Left lobe of liver (tissue), 2 donors: ENCODE measurements around the gene KLRF2. TPM values are rescaled to one million over a fixed set of nuclear protein-coding genes. Genes with fewer than 3 reads are reported as not detected.

ENCODE experiments used
- ATAC-seq: fragments of 200-7000 bp; cut with Tn5 transposase; one replicate; pipeline ENCODE4 v1.9.1; 2020; ENCODE audit warnings: mild to moderate bottlenecking, moderate library complexity
- DNase-seq: peaks from one replicate; pipeline ENCODE4 v3.0.0-alpha.2; 2020; ENCODE audit warnings: low spot score
- total RNA-seq: library from RNA; stranded (reverse); gene quantifications from one replicate; pipeline ENCODE4 v1.2.1, GENCODE V29; 2021
- donor health status: DM: no; HTN: no; CAD: no; lungs with moderate emphysema.
- donor health status: DM: no; HTN: yes; CAD: no.

The KLRF2 gene
- total RNA-seq, 1 donor from 2014 or later: not detected

DNA sequence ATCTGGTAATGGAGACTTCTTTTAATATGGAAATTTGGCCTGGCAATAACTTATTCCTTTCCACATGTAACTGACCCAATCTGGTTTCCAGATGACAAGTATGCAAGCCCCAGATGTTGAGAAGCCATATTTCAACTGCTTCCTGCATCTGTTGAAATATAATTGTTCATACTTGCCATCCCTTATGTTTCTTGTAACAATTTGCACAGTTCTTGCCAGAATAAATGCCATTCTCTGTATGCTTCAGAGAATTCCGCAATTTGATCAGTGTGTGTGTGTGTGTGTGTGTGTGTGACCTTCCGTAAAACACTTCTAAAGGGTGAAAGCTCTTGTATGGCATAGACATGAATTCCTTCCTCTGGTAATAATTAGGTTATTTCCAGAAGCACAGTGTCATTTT lies 52.7 kb downstream of the KLRF2 start:
- ATAC-seq: no peak
- DNase-seq: no peak

DNA sequence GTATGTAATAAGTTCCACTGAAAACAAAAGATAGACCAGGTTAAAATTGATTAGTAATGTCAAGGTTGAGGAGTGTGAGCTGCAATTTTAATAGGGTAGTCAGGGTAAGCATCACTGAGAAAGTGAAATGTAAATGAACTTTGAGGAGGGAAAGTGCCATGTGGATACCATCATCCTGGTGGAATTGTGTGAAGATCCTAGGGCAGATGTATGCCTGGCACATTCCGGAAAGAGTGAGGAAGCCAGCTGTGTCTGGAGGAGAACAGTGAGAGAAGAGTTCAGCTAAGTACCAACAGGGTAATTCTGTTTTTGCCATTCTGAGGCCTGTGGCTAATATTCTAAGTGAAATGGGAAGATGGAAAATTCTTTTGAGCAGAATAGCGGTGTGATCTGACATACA lies 53.7 kb downstream of the KLRF2 start:
- no peak for ATAC-seq

DNA sequence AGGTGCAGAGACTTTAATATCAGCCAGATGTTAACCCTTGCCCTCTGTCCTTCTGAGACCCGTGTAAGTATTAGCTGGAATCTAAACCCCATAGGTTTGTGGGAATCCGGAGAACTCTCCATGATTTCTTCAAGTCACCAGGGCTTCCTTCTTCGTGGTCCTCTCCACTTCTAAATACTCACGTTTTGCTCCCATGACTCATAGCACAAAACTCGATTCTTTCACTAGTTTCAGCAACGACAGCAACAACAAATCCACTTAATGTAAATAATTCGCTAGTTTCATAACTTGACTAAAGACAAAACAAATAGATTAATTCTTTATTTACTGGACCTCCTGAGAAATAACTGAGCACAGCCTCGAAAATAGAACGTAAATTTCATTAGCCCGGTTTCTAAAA lies 55.3 kb downstream of the KLRF2 start:
- ATAC-seq: no peak
- DNase-seq: no peak

More for the DNA sequence above, 53.7 kb downstream of the KLRF2 start:
- DNase-seq: no peak

DNA sequence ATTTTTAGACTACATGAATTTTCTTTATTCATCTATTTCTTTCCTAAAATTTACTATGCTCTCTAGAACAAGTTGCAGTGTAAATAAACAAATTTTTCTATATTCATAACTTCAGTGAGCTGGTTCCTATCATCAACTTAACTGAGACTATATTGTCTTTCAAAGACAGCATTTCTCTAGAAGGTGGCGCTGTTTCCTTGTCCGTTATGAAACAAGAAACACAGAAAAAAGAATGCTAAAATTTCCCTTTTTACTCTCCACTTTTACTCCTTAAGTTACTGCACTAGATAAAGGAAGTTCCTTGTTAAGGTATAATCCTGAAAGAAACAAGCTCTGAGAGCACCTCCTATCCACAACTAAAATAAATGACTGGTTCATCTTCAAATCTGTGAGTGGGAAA lies 59.1 kb downstream of the KLRF2 start:
- ATAC-seq (no peak), DNase-seq (no peak)

DNA sequence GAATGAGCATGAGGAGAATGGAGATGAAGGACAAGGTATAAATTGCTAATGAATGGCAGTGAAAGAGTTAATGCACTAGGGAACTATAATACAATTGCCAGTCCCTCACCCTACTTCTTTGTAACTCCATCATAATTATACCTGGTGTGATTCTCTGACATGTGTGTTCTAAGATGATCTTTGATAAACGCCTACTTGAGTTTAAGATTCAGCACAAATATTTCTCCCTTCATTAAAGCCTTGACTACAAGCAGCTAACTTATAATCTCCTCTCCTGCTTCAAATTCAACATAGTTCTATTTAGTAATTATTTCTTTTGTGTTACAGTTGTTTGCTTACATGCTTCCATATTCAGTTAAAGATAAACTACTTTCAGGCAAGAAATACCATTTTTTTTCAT lies 60.5 kb downstream of the KLRF2 start:
- ATAC-seq (no peak), DNase-seq (no peak)

DNA sequence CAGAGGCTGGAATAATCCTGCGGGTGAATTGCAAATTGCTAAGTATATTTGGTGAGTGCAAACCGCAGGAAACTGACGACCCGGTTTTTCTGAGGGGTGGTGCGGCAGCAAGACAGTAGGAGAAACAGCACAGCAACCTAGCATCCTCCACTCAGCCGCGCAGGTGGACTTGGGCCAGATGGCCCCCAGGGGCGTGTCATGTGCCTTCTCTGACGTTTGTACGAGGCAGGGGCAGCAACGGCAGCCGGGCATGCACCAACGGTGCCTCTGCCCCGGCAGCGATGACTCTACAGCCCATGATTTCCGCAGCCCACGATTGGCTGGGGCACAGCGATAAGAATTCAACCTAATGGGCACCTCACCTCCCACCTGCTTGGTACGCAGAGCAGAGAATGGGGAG lies 62.0 kb downstream of the KLRF2 start:
- ATAC-seq (no peak), DNase-seq (no peak)

DNA sequence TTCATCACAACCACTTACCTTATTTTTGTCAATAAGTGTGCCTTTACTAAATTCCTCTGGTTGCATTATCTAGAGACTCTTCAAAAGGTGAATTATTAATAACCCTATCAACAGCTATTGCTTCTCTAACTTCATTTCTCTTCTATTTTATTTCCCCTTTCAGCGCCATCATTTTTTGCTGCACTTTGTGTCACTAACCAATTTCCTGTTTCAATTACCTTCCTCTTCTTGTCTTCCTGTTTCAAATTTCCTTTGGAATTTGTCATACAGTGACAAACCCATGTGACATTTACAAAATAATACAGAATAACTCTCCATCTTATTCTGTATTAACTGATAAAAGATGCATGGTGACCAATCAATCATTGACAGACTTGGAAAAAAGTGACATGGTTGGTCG lies 63.1 kb downstream of the KLRF2 start:
- no peak for ATAC-seq

More for the DNA sequence above, 63.1 kb downstream of the KLRF2 start:
- DNase-seq: no peak

Other genes starting within 250 kb of the KLRF2 start
- gene CLEC2D, start 211.8 kb upstream of the KLRF2 start, total RNA-seq: 1.6 TPM
- gene CLECL1, start 148.4 kb upstream of the KLRF2 start, total RNA-seq: 0.38 TPM
- gene CD69, start 120.6 kb upstream of the KLRF2 start, total RNA-seq: 0.53 TPM
- not detected for gene KLRF1, start 54.0 kb upstream of the KLRF2 start, total RNA-seq
- 1.4 TPM for gene CLEC2B, start 12.1 kb upstream of the KLRF2 start, total RNA-seq
- gene CLEC2A, start 50.9 kb downstream of the KLRF2 start, total RNA-seq: not detected
- gene CLEC12A, start 89.9 kb downstream of the KLRF2 start, total RNA-seq: 0.38 TPM
- gene CLEC1B, start 117.6 kb downstream of the KLRF2 start, total RNA-seq: 10.7 TPM
- gene CLEC12B, start 129.1 kb downstream of the KLRF2 start, total RNA-seq: not detected
- gene CLEC9A, start 149.2 kb downstream of the KLRF2 start, total RNA-seq: not detected
- gene CLEC1A, start 217.5 kb downstream of the KLRF2 start, total RNA-seq: 0.70 TPM
- 1.2 TPM for gene CLEC7A, start 248.7 kb downstream of the KLRF2 start, total RNA-seq